Measurements from ENCODE around the gene MPRIP. TPM values are rescaled to one million over a fixed set of nuclear protein-coding genes. Genes with fewer than 3 reads are reported as not detected.

MPRIP gene
- total RNA-seq, 4 donors from 2014 or later: 68.7 to 168 (median 99.7) TPM

GRCh38 chr17:17206913-17207335 lies 164.7 kb downstream of the MPRIP start:
- no peak for TF ChIP-seq CTCF (IDR thresholded peaks at IDR 0.05; ENCODE audit: low read depth)

- TF ChIP-seq CTCF (IDR thresholded peaks at IDR 0.05; ENCODE audit: low read depth): no peak
Measured at GRCh38 chr17:17207998-17208397, 165.7 kb downstream of the MPRIP start.

GRCh38 chr17:17213775-17214174 lies 171.5 kb downstream of the MPRIP start:
- TF ChIP-seq CTCF (IDR thresholded peaks at IDR 0.05; ENCODE audit: low read depth): no peak

GRCh38 chr17:17214646-17215436 lies 172.6 kb downstream of the MPRIP start:
- TF ChIP-seq CTCF (IDR thresholded peaks at IDR 0.05; ENCODE audit: low read depth): no peak

- TF ChIP-seq CTCF (IDR thresholded peaks at IDR 0.05; ENCODE audit: low read depth): no peak
Measured at GRCh38 chr17:17215575-17215974, 173.3 kb downstream of the MPRIP start.

GRCh38 chr17:17216236-17216635 lies 174.0 kb downstream of the MPRIP start:
- TF ChIP-seq CTCF (IDR thresholded peaks at IDR 0.05; ENCODE audit: low read depth): no peak

GRCh38 chr17:17216776-17217175 lies 174.5 kb downstream of the MPRIP start:
- TF ChIP-seq CTCF (IDR thresholded peaks at IDR 0.05; ENCODE audit: low read depth): no peak

Measured in subcutaneous adipose tissue (tissue), 4 donors.